HEK293 (cell line): ENCODE results near the gene ACTR1A.

ENCODE experiments used
- CTCF ChIP-seq: fragments of 450-650 bp; formaldehyde crosslinking; IDR thresholded peaks from 2 replicates; pipeline ENCODE4 v1.5.1; 2016; ENCODE audit warnings: missing biosample characterization, missing genetic modification characterization
- GLI4 ChIP-seq: fragments of 450-650 bp; formaldehyde crosslinking; IDR thresholded peaks from 2 replicates; pipeline ENCODE4 v1.5.1; 2016; ENCODE audit warnings: missing biosample characterization, missing genetic modification characterization
- HOXD13 ChIP-seq: sonication (generic); formaldehyde crosslinking; IDR thresholded peaks from 2 replicates; pipeline ENCODE4 v1.8.0; 2022; ENCODE audit warnings: missing genetic modification reagents, borderline replicate concordance
- PRDM1 ChIP-seq: fragments of 450-650 bp; formaldehyde crosslinking; IDR thresholded peaks from 2 replicates; pipeline ENCODE4; 2016; ENCODE audit warnings: missing biosample characterization, missing genetic modification characterization
- ZNF175 ChIP-seq: fragments of 450-650 bp; formaldehyde crosslinking; IDR thresholded peaks from 2 replicates; pipeline ENCODE4 v1.5.1; 2016; ENCODE audit warnings: missing biosample characterization, missing genetic modification characterization
- TF ChIP-seq, protein P1 (sequence below): fragments of 450-650 bp; formaldehyde crosslinking; IDR thresholded peaks from 2 replicates; pipeline ENCODE4 v1.5.1; 2017; ENCODE audit warnings: missing biosample characterization, missing genetic modification characterization

DNA sequence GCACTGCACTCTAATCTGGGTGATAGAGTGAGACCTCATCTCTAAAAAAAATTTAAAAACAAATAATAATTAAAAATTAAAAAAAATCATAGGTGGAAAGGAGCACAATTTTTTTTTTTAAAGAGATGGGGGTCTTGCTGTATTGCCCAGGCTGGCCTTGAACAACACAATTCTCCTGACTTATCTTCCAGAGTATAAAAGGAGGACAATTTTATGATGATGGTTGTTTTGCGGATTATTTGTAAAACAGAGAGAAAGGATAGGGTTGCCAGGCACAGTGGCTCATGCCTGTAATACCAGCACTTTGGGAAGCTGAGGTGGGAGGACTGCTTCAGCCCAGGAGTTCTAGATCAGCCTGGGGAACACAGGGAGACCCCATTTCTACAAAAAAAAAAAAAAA is 5.0 kb downstream of the ACTR1A start:
- TF ChIP-seq PRDM1 (tag by site-specific recombination) (no peak), GLI4 (tag by site-specific recombination) (no peak), CTCF (tag by site-specific recombination) (no peak), HOXD13 (CRISPR knock-in tag) (no peak), ZNF175 (tag by site-specific recombination) (no peak)
- TF ChIP-seq, protein P1, sequence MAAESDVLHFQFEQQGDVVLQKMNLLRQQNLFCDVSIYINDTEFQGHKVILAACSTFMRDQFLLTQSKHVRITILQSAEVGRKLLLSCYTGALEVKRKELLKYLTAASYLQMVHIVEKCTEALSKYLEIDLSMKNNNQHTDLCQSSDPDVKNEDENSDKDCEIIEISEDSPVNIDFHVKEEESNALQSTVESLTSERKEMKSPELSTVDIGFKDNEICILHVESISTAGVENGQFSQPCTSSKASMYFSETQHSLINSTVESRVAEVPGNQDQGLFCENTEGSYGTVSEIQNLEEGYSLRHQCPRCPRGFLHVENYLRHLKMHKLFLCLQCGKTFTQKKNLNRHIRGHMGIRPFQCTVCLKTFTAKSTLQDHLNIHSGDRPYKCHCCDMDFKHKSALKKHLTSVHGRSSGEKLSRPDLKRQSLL (tag by site-specific recombination) = no peak
